HEK293 (cell line): ENCODE results near the gene ZNF710.

Experiments
- CTCF ChIA-PET: fragments of 350-600 bp; formaldehyde crosslinking; extraction: SDS; loops from one replicate; lab custom pipeline; 2021; ENCODE audit warnings: antibody characterized with exemption; lab: Yijun Ruan, JAX
- POLR2A ChIA-PET: fragments of 300-600 bp; formaldehyde crosslinking; extraction: SDS; loops from one replicate; lab custom pipeline; 2020; ENCODE audit warnings: antibody characterized with exemption, inconsistent platforms; lab: Yijun Ruan, JAX
- H3K27ac ChIP-seq: fragments of 200-500 bp; sonication (Bioruptor generic); 2 replicates; pipeline ENCODE4 v1.5.1; 2014; ENCODE audit warnings: low read depth, low read length, control low read depth, inconsistent platforms; ENCODE audit errors: extremely low read depth
- H3K36me3 ChIP-seq, 2 experiments: fragments of 200-500 bp in 1 of 2; sonication (Bioruptor generic) in 1 of 2; 1 replicate in 1 of 2; 2 replicates in 1 of 2; pipeline ENCODE4 v1.5.1; 2014 to 2017; ENCODE audit warnings: inconsistent platforms in 2 of 2, low read length in 2 of 2; ENCODE audit not compliant: control insufficient read depth in 2 of 2, insufficient read depth in 1 of 2
- H3K4me1 ChIP-seq: fragments of 200-500 bp; sonication (Bioruptor generic); 2 replicates; pipeline ENCODE4 v1.5.1; 2014; ENCODE audit warnings: mild to moderate bottlenecking, low read length, inconsistent platforms; ENCODE audit not compliant: control insufficient read depth, insufficient read depth
- H3K4me3 ChIP-seq: 2 replicates; pipeline ENCODE4 v1.5.1; 2011; ENCODE audit warnings: low read depth, mild to moderate bottlenecking, control low read depth, low read length, moderate library complexity
- H3K9me3 ChIP-seq: fragments of 200-500 bp; sonication (Bioruptor generic); 2 replicates; pipeline ENCODE4 v1.5.1; 2014; ENCODE audit warnings: low read depth, low read length, inconsistent platforms; ENCODE audit not compliant: control insufficient read depth, insufficient read depth
- GFI1B ChIP-seq: fragments of 450-650 bp; formaldehyde crosslinking; IDR thresholded peaks from 2 replicates; pipeline ENCODE4 v1.5.1; 2016; ENCODE audit warnings: missing biosample characterization, missing genetic modification characterization
- GLIS1 ChIP-seq: fragments of 450-650 bp; formaldehyde crosslinking; IDR thresholded peaks from 2 replicates; pipeline ENCODE4 v1.5.1; 2016; ENCODE audit warnings: missing biosample characterization, missing genetic modification characterization
- HOXA7 ChIP-seq: sonication (generic); formaldehyde crosslinking; IDR thresholded peaks from 2 replicates; pipeline ENCODE4 v1.8.1; 2022; ENCODE audit warnings: missing genetic modification reagents, borderline replicate concordance
- KLF1 ChIP-seq: fragments of 450-650 bp; formaldehyde crosslinking; IDR thresholded peaks from 2 replicates; pipeline ENCODE4 v1.5.1; 2016; ENCODE audit warnings: missing biosample characterization, missing genetic modification characterization
- KLF17 ChIP-seq: fragments of 450-650 bp; formaldehyde crosslinking; IDR thresholded peaks from 2 replicates; pipeline ENCODE4 v1.5.1; 2016; ENCODE audit warnings: missing biosample characterization, missing genetic modification characterization
- KLF7 ChIP-seq: fragments of 450-650 bp; formaldehyde crosslinking; IDR thresholded peaks from 2 replicates; pipeline ENCODE4 v1.5.1; 2016; ENCODE audit warnings: missing biosample characterization, missing genetic modification characterization, borderline replicate concordance
- SP2 ChIP-seq: fragments of 450-650 bp; formaldehyde crosslinking; IDR thresholded peaks from 2 replicates; pipeline ENCODE4 v1.5.1; 2016; ENCODE audit warnings: missing biosample characterization, missing genetic modification characterization
- ZFP3 ChIP-seq: fragments of 450-650 bp; formaldehyde crosslinking; IDR thresholded peaks from 2 replicates; pipeline ENCODE4 v1.5.1; 2016; ENCODE audit warnings: low read depth, missing biosample characterization, missing genetic modification characterization
- ZFP37 ChIP-seq: fragments of 450-650 bp; formaldehyde crosslinking; IDR thresholded peaks from 2 replicates; pipeline ENCODE4 v1.5.1; 2016; ENCODE audit warnings: missing biosample characterization, missing genetic modification characterization
- ZNF10 ChIP-seq: fragments of 450-650 bp; formaldehyde crosslinking; IDR thresholded peaks from 2 replicates; pipeline ENCODE4 v1.5.1; 2017; ENCODE audit warnings: missing biosample characterization, missing genetic modification characterization
- ZNF221 ChIP-seq: fragments of 450-650 bp; formaldehyde crosslinking; IDR thresholded peaks from 2 replicates; pipeline ENCODE4 v1.5.1; 2017; ENCODE audit warnings: missing biosample characterization, missing genetic modification characterization, borderline replicate concordance
- ZNF266 ChIP-seq: fragments of 450-650 bp; formaldehyde crosslinking; IDR thresholded peaks from 2 replicates; pipeline ENCODE4 v1.5.1; 2016; ENCODE audit warnings: missing biosample characterization, missing genetic modification characterization, low read depth
- ZNF324 ChIP-seq: fragments of 450-650 bp; formaldehyde crosslinking; IDR thresholded peaks from 2 replicates; pipeline ENCODE4 v1.5.1; 2016; ENCODE audit warnings: missing biosample characterization, missing genetic modification characterization
- ZNF335 ChIP-seq: fragments of 450-650 bp; formaldehyde crosslinking; conservative IDR thresholded peaks from 2 replicates; pipeline ENCODE4 v1.5.1; 2016; ENCODE audit warnings: missing biosample characterization, missing genetic modification characterization
- ZNF391 ChIP-seq: fragments of 450-650 bp; formaldehyde crosslinking; IDR thresholded peaks from 2 replicates; pipeline ENCODE4 v1.5.1; 2016; ENCODE audit warnings: low read depth, missing biosample characterization, missing genetic modification characterization, borderline replicate concordance
- ZNF426 ChIP-seq: fragments of 450-650 bp; formaldehyde crosslinking; IDR thresholded peaks from 2 replicates; pipeline ENCODE4 v1.5.1; 2017; ENCODE audit warnings: missing biosample characterization, missing genetic modification characterization, mild to moderate bottlenecking, inconsistent platforms, moderate library complexity
- ZNF555 ChIP-seq: fragments of 450-650 bp; formaldehyde crosslinking; conservative IDR thresholded peaks from 2 replicates; pipeline ENCODE4 v1.5.1; 2017; ENCODE audit warnings: missing biosample characterization, mild to moderate bottlenecking, missing genetic modification characterization, inconsistent platforms
- ZNF585B ChIP-seq: fragments of 450-650 bp; formaldehyde crosslinking; IDR thresholded peaks from 2 replicates; pipeline ENCODE4 v1.5.1; 2016; ENCODE audit warnings: missing biosample characterization, missing genetic modification characterization
- ZNF596 ChIP-seq: fragments of 450-650 bp; IDR thresholded peaks from 2 replicates; pipeline ENCODE4 v1.5.0; 2018; ENCODE audit warnings: missing biosample characterization, mild to moderate bottlenecking, missing genetic modification characterization, moderate library complexity
- ZNF654 ChIP-seq: fragments of 450-650 bp; formaldehyde crosslinking; IDR thresholded peaks from 2 replicates; pipeline ENCODE4 v1.5.1; 2016; ENCODE audit warnings: low read depth, missing biosample characterization, missing genetic modification characterization
- TF ChIP-seq, protein P1 (sequence below): fragments of 450-650 bp; IDR thresholded peaks from 2 replicates; pipeline ENCODE4 v1.5.1; 2018; ENCODE audit warnings: missing biosample characterization, missing genetic modification characterization
- TF ChIP-seq, protein P2 (sequence below): fragments of 450-650 bp; formaldehyde crosslinking; IDR thresholded peaks from 2 replicates; pipeline ENCODE4 v1.5.1; 2016; ENCODE audit warnings: missing biosample characterization, missing genetic modification characterization
- TF ChIP-seq, protein P3 (sequence below): fragments of 450-650 bp; formaldehyde crosslinking; IDR thresholded peaks from 2 replicates; pipeline ENCODE4 v1.5.1; 2016; ENCODE audit warnings: missing biosample characterization, missing genetic modification characterization
- TF ChIP-seq, protein P4 (sequence below): fragments of 450-650 bp; formaldehyde crosslinking; IDR thresholded peaks from 2 replicates; pipeline ENCODE4 v1.5.1; 2017; ENCODE audit warnings: missing biosample characterization, missing genetic modification characterization
- TF ChIP-seq, protein P5 (sequence below): fragments of 450-650 bp; formaldehyde crosslinking; IDR thresholded peaks from 2 replicates; pipeline ENCODE4 v1.5.1; 2016; ENCODE audit warnings: missing biosample characterization, missing genetic modification characterization

Gene ZNF710

DNA sequence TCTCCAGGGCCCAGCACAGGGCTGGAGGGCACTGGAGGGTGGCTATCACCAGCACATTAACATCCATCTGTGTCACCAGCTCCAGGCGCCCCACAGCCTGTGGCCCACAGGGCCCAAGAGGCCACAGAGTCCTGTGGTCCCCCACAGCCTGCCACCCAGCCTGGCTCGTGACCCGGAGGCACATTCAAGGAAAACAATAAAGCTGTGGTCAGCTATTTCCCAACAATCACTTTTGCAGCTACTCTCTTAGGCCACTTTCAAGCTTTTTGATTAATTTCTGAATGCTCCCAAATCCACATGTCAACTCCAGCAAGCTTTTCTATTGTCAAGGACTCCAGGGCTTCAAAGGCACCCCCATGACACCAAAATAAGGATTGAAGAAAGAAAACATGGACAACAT, 84.4 kb downstream of the ZNF710 start (continued):
- TF ChIP-seq KLF7 (tag by site-specific recombination): no peak
- TF ChIP-seq ZNF391 (tag by site-specific recombination): no peak

- Histone ChIP-seq H3K36me3 (peaks cover 8 to 40% of the 10 kb centered on the region in 2 experiments; a peak in 2 of 3 replicates), H3K4me1 (no peaks in the 10 kb centered on the region), H3K27ac (no peak overlapping the region), H3K4me3 (no peak overlapping the region), H3K9me3 (no peaks in the 10 kb centered on the region)
- CTCF ChIA-PET: interaction anchor here (0.6 to 5.2 kb wide), 32 partner anchors 11 to 444 kb away, joined by 3 to 41 read pairs (median 4); partner anchors contain the start of genes CIB1 and IDH2
- POLR2A ChIA-PET: interaction anchor here (0.6 to 2.0 kb wide), 4 partner anchors 35 to 193 kb away, joined by 4 to 8 read pairs (median 6); partner anchors contain the start of genes AP3S2 and ARPIN
- TF ChIP-seq GFI1B (tag by site-specific recombination) (no peak), KLF1 (tag by site-specific recombination) (no peak), ZNF654 (tag by site-specific recombination) (peak; percentile 57), ZNF10 (tag by site-specific recombination) (no peak), ZNF335 (tag by site-specific recombination) (peak; percentile 58; the same call in 1 of the 2 replicates), ZFP3 (tag by site-specific recombination) (no peak), ZNF596 (tag by site-specific recombination) (no peak), SP2 (tag by site-specific recombination) (no peak), HOXA7 (CRISPR knock-in tag) (no peak), ZNF585B (no peak), ZFP37 (tag by site-specific recombination) (no peak), KLF17 (tag by site-specific recombination) (no peak), ZNF555 (no peak), GLIS1 (tag by site-specific recombination) (no peak), ZNF324 (tag by site-specific recombination) (no peak), ZNF426 (no peak), ZNF266 (no peak), ZNF221 (tag by site-specific recombination) (no peak)
- TF ChIP-seq, protein P1, sequence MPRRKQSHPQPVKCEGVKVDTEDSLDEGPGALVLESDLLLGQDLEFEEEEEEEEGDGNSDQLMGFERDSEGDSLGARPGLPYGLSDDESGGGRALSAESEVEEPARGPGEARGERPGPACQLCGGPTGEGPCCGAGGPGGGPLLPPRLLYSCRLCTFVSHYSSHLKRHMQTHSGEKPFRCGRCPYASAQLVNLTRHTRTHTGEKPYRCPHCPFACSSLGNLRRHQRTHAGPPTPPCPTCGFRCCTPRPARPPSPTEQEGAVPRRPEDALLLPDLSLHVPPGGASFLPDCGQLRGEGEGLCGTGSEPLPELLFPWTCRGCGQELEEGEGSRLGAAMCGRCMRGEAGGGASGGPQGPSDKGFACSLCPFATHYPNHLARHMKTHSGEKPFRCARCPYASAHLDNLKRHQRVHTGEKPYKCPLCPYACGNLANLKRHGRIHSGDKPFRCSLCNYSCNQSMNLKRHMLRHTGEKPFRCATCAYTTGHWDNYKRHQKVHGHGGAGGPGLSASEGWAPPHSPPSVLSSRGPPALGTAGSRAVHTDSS (tag by site-specific recombination): no peak
- TF ChIP-seq, protein P2, sequence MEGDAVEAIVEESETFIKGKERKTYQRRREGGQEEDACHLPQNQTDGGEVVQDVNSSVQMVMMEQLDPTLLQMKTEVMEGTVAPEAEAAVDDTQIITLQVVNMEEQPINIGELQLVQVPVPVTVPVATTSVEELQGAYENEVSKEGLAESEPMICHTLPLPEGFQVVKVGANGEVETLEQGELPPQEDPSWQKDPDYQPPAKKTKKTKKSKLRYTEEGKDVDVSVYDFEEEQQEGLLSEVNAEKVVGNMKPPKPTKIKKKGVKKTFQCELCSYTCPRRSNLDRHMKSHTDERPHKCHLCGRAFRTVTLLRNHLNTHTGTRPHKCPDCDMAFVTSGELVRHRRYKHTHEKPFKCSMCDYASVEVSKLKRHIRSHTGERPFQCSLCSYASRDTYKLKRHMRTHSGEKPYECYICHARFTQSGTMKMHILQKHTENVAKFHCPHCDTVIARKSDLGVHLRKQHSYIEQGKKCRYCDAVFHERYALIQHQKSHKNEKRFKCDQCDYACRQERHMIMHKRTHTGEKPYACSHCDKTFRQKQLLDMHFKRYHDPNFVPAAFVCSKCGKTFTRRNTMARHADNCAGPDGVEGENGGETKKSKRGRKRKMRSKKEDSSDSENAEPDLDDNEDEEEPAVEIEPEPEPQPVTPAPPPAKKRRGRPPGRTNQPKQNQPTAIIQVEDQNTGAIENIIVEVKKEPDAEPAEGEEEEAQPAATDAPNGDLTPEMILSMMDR (tag by site-specific recombination): peak; percentile 32; the same call in 1 of the 2 replicates
- TF ChIP-seq, protein P3, sequence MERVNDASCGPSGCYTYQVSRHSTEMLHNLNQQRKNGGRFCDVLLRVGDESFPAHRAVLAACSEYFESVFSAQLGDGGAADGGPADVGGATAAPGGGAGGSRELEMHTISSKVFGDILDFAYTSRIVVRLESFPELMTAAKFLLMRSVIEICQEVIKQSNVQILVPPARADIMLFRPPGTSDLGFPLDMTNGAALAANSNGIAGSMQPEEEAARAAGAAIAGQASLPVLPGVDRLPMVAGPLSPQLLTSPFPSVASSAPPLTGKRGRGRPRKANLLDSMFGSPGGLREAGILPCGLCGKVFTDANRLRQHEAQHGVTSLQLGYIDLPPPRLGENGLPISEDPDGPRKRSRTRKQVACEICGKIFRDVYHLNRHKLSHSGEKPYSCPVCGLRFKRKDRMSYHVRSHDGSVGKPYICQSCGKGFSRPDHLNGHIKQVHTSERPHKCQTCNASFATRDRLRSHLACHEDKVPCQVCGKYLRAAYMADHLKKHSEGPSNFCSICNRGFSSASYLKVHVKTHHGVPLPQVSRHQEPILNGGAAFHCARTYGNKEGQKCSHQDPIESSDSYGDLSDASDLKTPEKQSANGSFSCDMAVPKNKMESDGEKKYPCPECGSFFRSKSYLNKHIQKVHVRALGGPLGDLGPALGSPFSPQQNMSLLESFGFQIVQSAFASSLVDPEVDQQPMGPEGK: no peak
- TF ChIP-seq, protein P4, sequence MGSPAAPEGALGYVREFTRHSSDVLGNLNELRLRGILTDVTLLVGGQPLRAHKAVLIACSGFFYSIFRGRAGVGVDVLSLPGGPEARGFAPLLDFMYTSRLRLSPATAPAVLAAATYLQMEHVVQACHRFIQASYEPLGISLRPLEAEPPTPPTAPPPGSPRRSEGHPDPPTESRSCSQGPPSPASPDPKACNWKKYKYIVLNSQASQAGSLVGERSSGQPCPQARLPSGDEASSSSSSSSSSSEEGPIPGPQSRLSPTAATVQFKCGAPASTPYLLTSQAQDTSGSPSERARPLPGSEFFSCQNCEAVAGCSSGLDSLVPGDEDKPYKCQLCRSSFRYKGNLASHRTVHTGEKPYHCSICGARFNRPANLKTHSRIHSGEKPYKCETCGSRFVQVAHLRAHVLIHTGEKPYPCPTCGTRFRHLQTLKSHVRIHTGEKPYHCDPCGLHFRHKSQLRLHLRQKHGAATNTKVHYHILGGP: no peak
- TF ChIP-seq, protein P5, sequence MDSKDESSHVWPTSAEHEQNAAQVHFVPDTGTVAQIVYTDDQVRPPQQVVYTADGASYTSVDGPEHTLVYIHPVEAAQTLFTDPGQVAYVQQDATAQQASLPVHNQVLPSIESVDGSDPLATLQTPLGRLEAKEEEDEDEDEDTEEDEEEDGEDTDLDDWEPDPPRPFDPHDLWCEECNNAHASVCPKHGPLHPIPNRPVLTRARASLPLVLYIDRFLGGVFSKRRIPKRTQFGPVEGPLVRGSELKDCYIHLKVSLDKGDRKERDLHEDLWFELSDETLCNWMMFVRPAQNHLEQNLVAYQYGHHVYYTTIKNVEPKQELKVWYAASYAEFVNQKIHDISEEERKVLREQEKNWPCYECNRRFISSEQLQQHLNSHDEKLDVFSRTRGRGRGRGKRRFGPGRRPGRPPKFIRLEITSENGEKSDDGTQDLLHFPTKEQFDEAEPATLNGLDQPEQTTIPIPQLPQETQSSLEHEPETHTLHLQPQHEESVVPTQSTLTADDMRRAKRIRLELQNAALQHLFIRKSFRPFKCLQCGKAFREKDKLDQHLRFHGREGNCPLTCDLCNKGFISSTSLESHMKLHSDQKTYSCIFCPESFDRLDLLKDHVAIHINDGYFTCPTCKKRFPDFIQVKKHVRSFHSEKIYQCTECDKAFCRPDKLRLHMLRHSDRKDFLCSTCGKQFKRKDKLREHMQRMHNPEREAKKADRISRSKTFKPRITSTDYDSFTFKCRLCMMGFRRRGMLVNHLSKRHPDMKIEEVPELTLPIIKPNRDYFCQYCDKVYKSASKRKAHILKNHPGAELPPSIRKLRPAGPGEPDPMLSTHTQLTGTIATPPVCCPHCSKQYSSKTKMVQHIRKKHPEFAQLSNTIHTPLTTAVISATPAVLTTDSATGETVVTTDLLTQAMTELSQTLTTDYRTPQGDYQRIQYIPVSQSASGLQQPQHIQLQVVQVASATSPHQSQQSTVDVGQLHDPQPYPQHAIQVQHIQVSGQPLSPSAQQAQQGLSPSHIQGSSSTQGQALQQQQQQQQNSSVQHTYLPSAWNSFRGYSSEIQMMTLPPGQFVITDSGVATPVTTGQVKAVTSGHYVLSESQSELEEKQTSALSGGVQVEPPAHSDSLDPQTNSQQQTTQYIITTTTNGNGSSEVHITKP (tag by site-specific recombination): no peak
Observed at GRCh38 chr15:90086868-90087268, 85.7 kb downstream of the ZNF710 start.
